ENCODE results near the gene MRPS18B.

DNA sequence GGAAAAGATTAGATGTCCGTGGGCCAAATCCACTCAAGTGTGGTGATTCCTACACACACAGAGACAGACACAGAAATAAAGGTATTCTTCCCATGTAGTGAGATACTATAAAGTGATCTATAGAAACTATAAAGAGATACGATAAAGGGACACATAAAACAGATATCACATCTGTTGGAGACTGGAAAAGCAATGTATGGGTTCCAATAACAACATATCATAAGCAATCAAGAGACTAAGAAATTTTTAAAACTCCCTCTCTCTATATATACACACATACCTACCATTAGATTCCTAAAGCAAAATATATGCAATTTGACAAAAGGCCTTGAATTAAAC is 5.8 kb upstream of the MRPS18B start:
- TF ChIP-seq POLR2A (IDR thresholded peaks at IDR 0.05) = no peak
- no peak for TF ChIP-seq CTCF (IDR thresholded peaks at IDR 0.05)
